IgD-negative memory B cell (primary cell): ENCODE data around the gene C2CD2. TPM values are rescaled to one million over a fixed set of nuclear protein-coding genes. Genes with fewer than 3 reads are reported as not detected.

Experiments
- H3K27ac Mint-ChIP-seq, 3 donors: one replicate each; pipeline ENCODE4 v1.8.0; 2020 to 2022; ENCODE audit warnings: mild to moderate bottlenecking in 3 of 3, mixed read lengths in 3 of 3, moderate library complexity in 1 of 3
- H3K27me3 Mint-ChIP-seq: one replicate; pipeline ENCODE4 v1.8.0; 2021; ENCODE audit warnings: mixed read lengths
- H3K36me3 Mint-ChIP-seq: one replicate; pipeline ENCODE4 v1.8.0; 2020; ENCODE audit warnings: mild to moderate bottlenecking, mixed read lengths
- H3K4me1 Mint-ChIP-seq, 3 donors: one replicate each; pipeline ENCODE4 v1.8.0; 2020 to 2022; ENCODE audit warnings: mixed read lengths in 3 of 3, mild to moderate bottlenecking in 1 of 3
- H3K4me3 Mint-ChIP-seq, 4 donors: one replicate each; pipeline ENCODE4 v1.8.0; 2020 to 2022; ENCODE audit warnings: mild to moderate bottlenecking in 4 of 4, mixed read lengths in 4 of 4, moderate library complexity in 3 of 4
- H3K9me3 Mint-ChIP-seq, 3 donors: one replicate each; pipeline ENCODE4 v1.8.0; 2020 to 2021; ENCODE audit warnings: mixed read lengths in 3 of 3, mild to moderate bottlenecking in 1 of 3
- polyA plus RNA-seq: library from polyadenylated mRNA; unstranded; fragments of 300-500 nt; fragmentation: Illumina TruSeq; gene quantifications from one replicate; pipeline ENCODE4 v1.2.3, GENCODE V29; 2021

The C2CD2 gene
- polyA plus RNA-seq, 1 donor from 2014 or later, result 3.5 TPM

GRCh38 chr21:41861255-41861654, 92.6 kb downstream of the C2CD2 start:
- Mint-ChIP-seq H3K27me3 (peaks cover 4% of the 10 kb centered on the region), H3K4me1 (peaks cover 23 to 40% (median 33%) of the 10 kb centered on the region in 3 donors), H3K9me3 (no peaks in the 10 kb centered on the region), H3K4me3 (no peak overlapping the region), H3K27ac (no peak overlapping the region), H3K36me3 (peaks cover 2% of the 10 kb centered on the region)

- Mint-ChIP-seq H3K9me3 (no peaks in the 10 kb centered on the region), H3K4me3 (no peak overlapping the region), H3K36me3 (peaks cover 2% of the 10 kb centered on the region), H3K4me1 (peaks cover 9 to 28% (median 21%) of the 10 kb centered on the region in 3 donors), H3K27me3 (peaks cover 2% of the 10 kb centered on the region), H3K27ac (no peak overlapping the region)
Observed at GRCh38 chr21:41859297-41859980, 94.4 kb downstream of the C2CD2 start.

- no peaks in the 10 kb centered on the region for H3K9me3 Mint-ChIP-seq
- H3K36me3 Mint-ChIP-seq, result peaks cover 2% of the 10 kb centered on the region
- peak overlapping the region in 1 of 3 donors; percentile 74 for H3K27ac Mint-ChIP-seq
- H3K27me3 Mint-ChIP-seq, result peaks cover 2% of the 10 kb centered on the region
- no peak overlapping the region for H3K4me3 Mint-ChIP-seq
- peaks cover 6 to 22% (median 15%) of the 10 kb centered on the region in 3 donors for H3K4me1 Mint-ChIP-seq
Observed at GRCh38 chr21:41858466-41859296, 95.1 kb downstream of the C2CD2 start.

GRCh38 chr21:41857771-41858300, 96.0 kb downstream of the C2CD2 start:
- Mint-ChIP-seq H3K27ac (no peak overlapping the region), H3K36me3 (peaks cover 2% of the 10 kb centered on the region), H3K4me1 (peaks cover 0 to 15% (median 9%) of the 10 kb centered on the region in 3 donors), H3K27me3 (no peaks in the 10 kb centered on the region), H3K9me3 (no peaks in the 10 kb centered on the region), H3K4me3 (no peak overlapping the region)

- Mint-ChIP-seq H3K36me3 (peaks cover 2% of the 10 kb centered on the region), H3K4me1 (peaks cover 0 to 6% (median 4%) of the 10 kb centered on the region in 3 donors), H3K4me3 (no peak overlapping the region), H3K9me3 (no peaks in the 10 kb centered on the region), H3K27ac (no peak overlapping the region), H3K27me3 (no peaks in the 10 kb centered on the region)
Observed at GRCh38 chr21:41856572-41856971, 97.2 kb downstream of the C2CD2 start.

- H3K27me3 Mint-ChIP-seq, result no peaks in the 10 kb centered on the region
- peaks cover 2% of the 10 kb centered on the region for H3K36me3 Mint-ChIP-seq
- H3K9me3 Mint-ChIP-seq, result no peaks in the 10 kb centered on the region
- peaks cover 0 to 4% (median 0%) of the 10 kb centered on the region in 3 donors for H3K4me1 Mint-ChIP-seq
- no peak overlapping the region for H3K27ac Mint-ChIP-seq
- no peak overlapping the region for H3K4me3 Mint-ChIP-seq
Observed at GRCh38 chr21:41854426-41854995, 99.3 kb downstream of the C2CD2 start.

- no peak overlapping the region for H3K4me3 Mint-ChIP-seq
- H3K27me3 Mint-ChIP-seq, result no peaks in the 10 kb centered on the region
- H3K4me1 Mint-ChIP-seq, result peaks cover 0 to 7% (median 0%) of the 10 kb centered on the region in 3 donors
- no peaks in the 10 kb centered on the region for H3K9me3 Mint-ChIP-seq
- H3K36me3 Mint-ChIP-seq, result peaks cover 3% of the 10 kb centered on the region
- H3K27ac Mint-ChIP-seq, result no peak overlapping the region
Observed at GRCh38 chr21:41852929-41853320, 100.9 kb downstream of the C2CD2 start.

- peaks cover 3% of the 10 kb centered on the region for H3K36me3 Mint-ChIP-seq
- no peak overlapping the region for H3K27ac Mint-ChIP-seq
Observed at GRCh38 chr21:41852151-41852928, 101.5 kb downstream of the C2CD2 start.

GRCh38 chr21:41851090-41851790, 102.6 kb downstream of the C2CD2 start:
- H3K4me3 Mint-ChIP-seq, result no peak overlapping the region
- H3K27ac Mint-ChIP-seq, result no peak overlapping the region
- H3K36me3 Mint-ChIP-seq, result peaks cover 3% of the 10 kb centered on the region
- H3K9me3 Mint-ChIP-seq, result no peaks in the 10 kb centered on the region
- H3K27me3 Mint-ChIP-seq, result no peaks in the 10 kb centered on the region
- H3K4me1 Mint-ChIP-seq, result peaks cover 0 to 3% (median 0%) of the 10 kb centered on the region in 3 donors

More at GRCh38 chr21:41852151-41852928, 101.5 kb downstream of the C2CD2 start:
- H3K27me3 Mint-ChIP-seq, result no peaks in the 10 kb centered on the region
- H3K4me1 Mint-ChIP-seq, result peaks cover 0 to 7% (median 0%) of the 10 kb centered on the region in 3 donors
- H3K4me3 Mint-ChIP-seq, result no peak overlapping the region
- no peaks in the 10 kb centered on the region for H3K9me3 Mint-ChIP-seq

GRCh38 chr21:41850085-41850484, 103.7 kb downstream of the C2CD2 start:
- Mint-ChIP-seq H3K9me3 (no peaks in the 10 kb centered on the region), H3K36me3 (peaks cover 6% of the 10 kb centered on the region), H3K4me3 (no peak overlapping the region), H3K4me1 (peaks cover 0 to 6% (median 0%) of the 10 kb centered on the region in 3 donors), H3K27ac (no peak overlapping the region), H3K27me3 (no peaks in the 10 kb centered on the region)

GRCh38 chr21:41848958-41849580, 104.7 kb downstream of the C2CD2 start:
- no peaks in the 10 kb centered on the region for H3K9me3 Mint-ChIP-seq
- peaks cover 6% of the 10 kb centered on the region for H3K36me3 Mint-ChIP-seq
- no peak overlapping the region for H3K4me3 Mint-ChIP-seq
- H3K4me1 Mint-ChIP-seq, result peaks cover 0 to 8% (median 0%) of the 10 kb centered on the region in 3 donors
- peak overlapping the region in 1 of 3 donors; percentile 27 for H3K27ac Mint-ChIP-seq
- no peaks in the 10 kb centered on the region for H3K27me3 Mint-ChIP-seq

GRCh38 chr21:41848533-41848932, 105.3 kb downstream of the C2CD2 start:
- Mint-ChIP-seq H3K27me3 (no peaks in the 10 kb centered on the region), H3K4me1 (peaks cover 0 to 10% (median 0%) of the 10 kb centered on the region in 3 donors), H3K4me3 (no peak overlapping the region), H3K27ac (no peak overlapping the region), H3K9me3 (no peaks in the 10 kb centered on the region), H3K36me3 (peaks cover 6% of the 10 kb centered on the region)

GRCh38 chr21:41847066-41847804, 106.6 kb downstream of the C2CD2 start:
- peaks cover 6% of the 10 kb centered on the region for H3K36me3 Mint-ChIP-seq

More at GRCh38 chr21:41847066-41847804, 106.6 kb downstream of the C2CD2 start:
- Mint-ChIP-seq H3K27ac (no peak overlapping the region), H3K4me1 (peaks cover 0 to 10% (median 0%) of the 10 kb centered on the region in 3 donors), H3K27me3 (no peaks in the 10 kb centered on the region), H3K9me3 (no peaks in the 10 kb centered on the region), H3K4me3 (no peak overlapping the region)
